ENCODE data around the gene PATE3.

DNA sequence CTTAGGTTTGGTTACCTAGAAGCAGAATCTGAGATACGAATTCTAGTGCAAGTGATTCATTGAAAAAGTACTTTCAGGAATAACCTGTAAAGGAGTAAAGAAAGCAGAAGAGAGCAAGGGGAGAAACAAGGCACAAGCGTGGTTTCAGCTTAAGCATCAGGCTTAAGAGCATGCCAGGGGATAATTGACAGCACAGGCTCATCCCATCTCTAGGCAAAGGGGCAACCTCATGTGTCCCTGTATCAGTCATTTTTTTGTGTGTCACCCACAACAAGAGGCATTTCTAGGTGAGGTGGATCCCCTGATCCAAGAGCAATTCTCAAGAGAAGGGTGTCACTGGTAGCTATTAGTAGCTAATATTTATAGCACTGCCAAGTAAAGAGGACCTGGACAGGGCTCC lies 17.3 kb upstream of the PATE3 start:
- TF ChIP-seq, protein P1, sequence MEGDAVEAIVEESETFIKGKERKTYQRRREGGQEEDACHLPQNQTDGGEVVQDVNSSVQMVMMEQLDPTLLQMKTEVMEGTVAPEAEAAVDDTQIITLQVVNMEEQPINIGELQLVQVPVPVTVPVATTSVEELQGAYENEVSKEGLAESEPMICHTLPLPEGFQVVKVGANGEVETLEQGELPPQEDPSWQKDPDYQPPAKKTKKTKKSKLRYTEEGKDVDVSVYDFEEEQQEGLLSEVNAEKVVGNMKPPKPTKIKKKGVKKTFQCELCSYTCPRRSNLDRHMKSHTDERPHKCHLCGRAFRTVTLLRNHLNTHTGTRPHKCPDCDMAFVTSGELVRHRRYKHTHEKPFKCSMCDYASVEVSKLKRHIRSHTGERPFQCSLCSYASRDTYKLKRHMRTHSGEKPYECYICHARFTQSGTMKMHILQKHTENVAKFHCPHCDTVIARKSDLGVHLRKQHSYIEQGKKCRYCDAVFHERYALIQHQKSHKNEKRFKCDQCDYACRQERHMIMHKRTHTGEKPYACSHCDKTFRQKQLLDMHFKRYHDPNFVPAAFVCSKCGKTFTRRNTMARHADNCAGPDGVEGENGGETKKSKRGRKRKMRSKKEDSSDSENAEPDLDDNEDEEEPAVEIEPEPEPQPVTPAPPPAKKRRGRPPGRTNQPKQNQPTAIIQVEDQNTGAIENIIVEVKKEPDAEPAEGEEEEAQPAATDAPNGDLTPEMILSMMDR (IDR thresholded peaks at IDR 0.05; ENCODE audit: low read depth, low read length), result no peak
- TF ChIP-seq EZH2phosphoT487 (IDR thresholded peaks at IDR 0.05; ENCODE audit: low read depth), result no peak

Data from OCI-LY3 (cell line).